ENCODE results near the gene RNF220.

Gene RNF220

DNA sequence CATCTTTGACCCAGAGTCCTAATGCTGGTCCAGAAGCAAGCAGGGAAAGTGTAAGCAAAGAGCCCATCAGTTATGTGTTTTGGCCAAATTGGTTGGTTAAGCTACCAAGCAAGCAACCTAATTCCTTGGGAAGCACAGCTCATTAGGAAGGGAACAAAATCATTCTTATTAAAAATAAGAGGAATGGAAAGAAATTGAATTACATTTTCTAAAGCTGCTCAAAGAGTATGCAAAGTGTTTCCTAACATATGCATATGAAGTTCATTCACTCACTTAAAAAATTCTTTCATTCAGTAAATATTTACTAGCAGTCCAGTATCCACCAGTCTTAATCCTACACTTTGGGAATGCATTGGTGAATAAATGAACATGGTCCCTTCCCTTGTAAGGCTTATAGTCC is 71.8 kb downstream of the RNF220 start:
- no peak for DNase-seq (ENCODE audit: low read depth)
- TF ChIP-seq, protein P1, sequence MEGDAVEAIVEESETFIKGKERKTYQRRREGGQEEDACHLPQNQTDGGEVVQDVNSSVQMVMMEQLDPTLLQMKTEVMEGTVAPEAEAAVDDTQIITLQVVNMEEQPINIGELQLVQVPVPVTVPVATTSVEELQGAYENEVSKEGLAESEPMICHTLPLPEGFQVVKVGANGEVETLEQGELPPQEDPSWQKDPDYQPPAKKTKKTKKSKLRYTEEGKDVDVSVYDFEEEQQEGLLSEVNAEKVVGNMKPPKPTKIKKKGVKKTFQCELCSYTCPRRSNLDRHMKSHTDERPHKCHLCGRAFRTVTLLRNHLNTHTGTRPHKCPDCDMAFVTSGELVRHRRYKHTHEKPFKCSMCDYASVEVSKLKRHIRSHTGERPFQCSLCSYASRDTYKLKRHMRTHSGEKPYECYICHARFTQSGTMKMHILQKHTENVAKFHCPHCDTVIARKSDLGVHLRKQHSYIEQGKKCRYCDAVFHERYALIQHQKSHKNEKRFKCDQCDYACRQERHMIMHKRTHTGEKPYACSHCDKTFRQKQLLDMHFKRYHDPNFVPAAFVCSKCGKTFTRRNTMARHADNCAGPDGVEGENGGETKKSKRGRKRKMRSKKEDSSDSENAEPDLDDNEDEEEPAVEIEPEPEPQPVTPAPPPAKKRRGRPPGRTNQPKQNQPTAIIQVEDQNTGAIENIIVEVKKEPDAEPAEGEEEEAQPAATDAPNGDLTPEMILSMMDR (conservative IDR thresholded peaks at IDR 0.05; ENCODE audit: low read length), result no peak
- no peak overlapping the region for H3K4me3 ChIP-seq (ENCODE audit: low read length)

DNA sequence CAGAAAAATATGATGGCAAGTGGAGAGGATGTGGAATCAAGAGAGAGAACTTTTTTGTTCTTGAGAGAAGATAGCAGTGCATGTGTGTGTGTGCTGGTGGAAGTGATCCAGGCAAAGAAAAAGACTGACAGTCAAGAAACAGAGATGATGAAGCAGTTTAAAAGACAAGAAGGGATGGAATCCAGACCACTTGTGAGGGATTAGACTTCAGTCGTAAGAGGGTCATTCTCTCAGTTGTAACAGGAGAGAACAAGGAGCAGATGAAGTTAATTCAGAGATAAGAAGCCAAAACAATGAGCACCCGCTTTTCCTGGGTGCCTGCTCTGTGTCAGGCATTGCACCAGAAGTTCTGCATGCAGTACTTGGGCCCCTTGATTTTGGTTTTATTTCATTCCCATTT is 76.6 kb downstream of the RNF220 start:
- DNase-seq (ENCODE audit: low read depth), result no peak
- TF ChIP-seq, protein P1 (conservative IDR thresholded peaks at IDR 0.05; ENCODE audit: low read length), result no peak
- H3K4me3 ChIP-seq (ENCODE audit: low read length), result no peak overlapping the region

DNA sequence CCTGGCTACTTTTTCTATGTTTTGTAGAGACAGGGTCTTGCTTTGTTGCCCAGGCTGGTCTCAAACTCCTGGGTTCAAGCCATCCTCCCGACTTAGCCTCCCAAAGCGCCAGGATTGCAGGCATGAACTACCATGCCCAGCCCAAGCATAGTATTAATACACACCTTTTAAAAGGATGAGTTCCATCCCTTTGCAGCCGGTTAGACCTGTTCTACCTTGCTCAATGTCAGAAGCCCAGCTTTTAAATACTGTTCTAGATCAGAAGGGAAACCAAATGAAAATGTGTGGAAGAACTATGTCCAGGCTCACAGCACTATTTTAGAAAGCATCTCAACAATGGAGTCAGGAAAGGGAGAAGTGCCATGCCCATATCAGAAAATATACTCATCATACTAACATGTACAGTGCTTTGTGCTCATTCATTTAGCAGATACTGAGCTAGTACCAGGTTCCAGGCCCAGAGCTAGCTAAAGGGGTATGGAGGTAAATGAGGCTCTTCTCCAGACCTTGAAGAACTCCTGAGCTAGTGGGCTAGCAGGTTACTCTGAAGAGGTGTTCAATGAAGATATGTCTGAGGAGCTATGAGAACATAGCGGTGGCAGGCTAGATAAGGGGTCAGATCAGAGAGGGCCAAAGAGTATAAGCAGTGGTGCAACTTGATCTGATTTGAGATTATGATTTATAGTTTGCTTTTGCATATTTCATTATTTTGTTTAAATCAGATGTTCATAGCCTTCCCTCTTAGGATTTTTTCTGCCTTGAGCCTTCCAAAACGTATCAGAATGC is 78.2 kb downstream of the RNF220 start:
- DNase-seq (ENCODE audit: low read depth), result no peak
- TF ChIP-seq, protein P1 (conservative IDR thresholded peaks at IDR 0.05; ENCODE audit: low read length), result no peak
- H3K4me3 ChIP-seq (ENCODE audit: low read length), result no peak overlapping the region

DNA sequence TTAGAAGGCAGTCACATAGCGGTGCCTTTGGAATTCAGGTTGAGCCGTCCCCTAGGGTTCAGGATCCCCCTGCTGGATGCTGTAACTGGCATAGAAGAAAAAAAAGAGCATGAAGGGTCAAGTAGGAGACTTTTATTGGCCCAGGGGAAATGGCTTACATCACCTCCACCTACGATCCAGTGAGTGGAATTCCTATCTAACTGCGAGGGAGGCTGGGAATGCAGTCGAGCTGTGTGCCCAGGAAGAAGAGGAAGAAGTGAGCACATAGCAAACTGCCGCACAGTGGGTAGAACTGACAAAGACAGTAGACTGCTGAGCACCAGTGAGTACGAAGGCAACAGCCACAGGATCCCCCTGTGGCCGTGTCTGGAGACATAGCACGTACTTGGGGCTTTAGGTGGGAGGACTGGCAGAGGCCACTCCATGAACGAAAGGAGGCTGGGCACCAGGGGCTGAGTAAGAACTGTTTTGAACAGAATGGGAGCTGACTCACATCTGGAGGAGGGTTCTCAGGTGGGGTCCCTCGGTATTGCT is 79.2 kb downstream of the RNF220 start:
- TF ChIP-seq, protein P1 (conservative IDR thresholded peaks at IDR 0.05; ENCODE audit: low read length), result no peak
- DNase-seq (ENCODE audit: low read depth), result no peak
- no peak overlapping the region for H3K4me3 ChIP-seq (ENCODE audit: low read length)

DNA sequence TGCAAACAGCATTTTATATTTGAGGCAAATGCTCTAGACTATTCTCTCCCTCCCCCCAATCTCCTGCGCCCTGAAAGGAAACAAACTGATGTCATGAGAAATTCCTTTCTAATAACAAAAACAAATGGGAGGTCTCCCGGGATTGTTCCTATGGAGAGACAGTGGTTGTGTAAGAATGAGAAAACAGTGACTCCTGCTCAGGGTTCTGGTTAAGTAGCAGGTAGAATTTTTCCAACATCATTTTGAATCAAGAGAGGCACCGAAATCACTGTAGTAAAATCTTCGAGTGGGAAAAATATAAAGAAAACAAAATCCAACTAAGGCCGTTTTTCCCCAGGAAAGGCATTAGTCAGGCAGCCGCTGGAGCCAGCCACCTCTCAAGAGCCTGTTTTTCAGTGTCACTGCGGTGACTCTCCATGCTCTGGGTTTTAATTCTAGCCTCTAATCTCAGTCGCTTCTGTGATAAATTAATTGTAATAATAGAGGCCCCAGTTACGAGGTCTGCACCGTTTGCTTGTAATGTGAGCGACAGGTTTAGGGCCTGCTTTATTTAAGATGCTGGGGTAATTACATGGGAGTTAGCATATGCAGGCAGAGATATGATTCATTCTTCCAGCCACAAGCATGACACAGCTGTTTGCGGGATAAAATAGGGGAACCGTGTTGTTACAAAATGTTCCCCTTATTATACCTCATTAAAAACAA is 80.3 kb downstream of the RNF220 start:
- TF ChIP-seq, protein P1 (conservative IDR thresholded peaks at IDR 0.05; ENCODE audit: low read length), result no peak
- H3K4me3 ChIP-seq (ENCODE audit: low read length), result no peak overlapping the region
- peak; percentile 79 for DNase-seq (ENCODE audit: low read depth)

DNA sequence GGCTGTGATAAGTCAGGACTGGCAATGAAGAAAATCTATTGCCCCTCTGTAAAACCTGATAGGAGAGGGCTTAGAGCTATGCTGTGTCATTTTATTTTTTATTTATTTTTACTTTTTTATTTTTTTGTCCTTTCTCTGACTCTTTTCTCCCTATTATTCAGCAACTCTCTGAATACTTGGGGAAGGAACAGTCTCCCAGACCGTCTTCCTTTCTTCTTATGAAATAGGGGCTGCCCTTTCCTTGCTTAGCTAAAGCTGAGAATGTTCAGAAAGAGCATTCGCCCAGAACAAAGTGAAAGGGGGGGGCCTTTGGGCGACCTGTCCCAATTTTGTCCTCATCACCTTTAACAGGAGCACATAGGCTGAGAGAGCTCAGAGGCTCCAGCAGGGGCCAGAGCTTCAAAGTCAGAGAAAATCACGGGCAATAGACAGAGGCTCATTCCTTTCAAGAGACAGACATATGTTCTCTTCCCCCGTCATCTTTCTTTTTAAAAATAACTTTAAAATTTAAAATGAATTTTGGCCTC is 80.9 kb downstream of the RNF220 start:
- TF ChIP-seq, protein P1 (conservative IDR thresholded peaks at IDR 0.05; ENCODE audit: low read length), result no peak

More for the DNA sequence above, 80.9 kb downstream of the RNF220 start:
- no peak for DNase-seq (ENCODE audit: low read depth)
- no peak overlapping the region for H3K4me3 ChIP-seq (ENCODE audit: low read length)
